ENCODE results near the gene GALNT17.

GALNT17 gene

DNA sequence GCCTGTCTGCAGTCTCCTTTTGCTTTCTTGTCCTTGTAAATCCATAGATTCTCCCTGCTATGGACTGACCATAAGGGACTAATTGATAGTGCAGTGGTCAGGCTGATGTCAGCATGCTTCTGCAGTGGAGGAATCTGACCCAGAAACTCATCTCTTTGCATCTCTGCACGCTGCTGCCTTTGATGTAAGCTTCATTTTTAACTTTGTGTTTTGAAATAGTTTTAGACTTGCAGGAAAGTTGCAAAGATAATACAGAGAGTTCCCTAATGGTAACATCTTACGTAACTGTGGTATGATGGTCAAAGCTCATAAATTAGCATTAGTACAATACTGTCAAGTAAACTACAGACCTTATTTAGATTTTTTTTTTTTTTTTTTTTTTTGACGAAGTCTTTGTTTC lies 89.6 kb downstream of the GALNT17 start:
- TF ChIP-seq CTCF (IDR thresholded peaks at IDR 0.05; ENCODE audit: borderline replicate concordance, control extremely low read depth, extremely low read depth, insufficient read depth, missing control alignments) = no peak
- no peak for DNase-seq (ENCODE audit: low spot score)
- in situ Hi-C loops (cut with MboI; ENCODE audit: low sequenced_read_pairs, unreplicated experiment) = no loop called here

DNA sequence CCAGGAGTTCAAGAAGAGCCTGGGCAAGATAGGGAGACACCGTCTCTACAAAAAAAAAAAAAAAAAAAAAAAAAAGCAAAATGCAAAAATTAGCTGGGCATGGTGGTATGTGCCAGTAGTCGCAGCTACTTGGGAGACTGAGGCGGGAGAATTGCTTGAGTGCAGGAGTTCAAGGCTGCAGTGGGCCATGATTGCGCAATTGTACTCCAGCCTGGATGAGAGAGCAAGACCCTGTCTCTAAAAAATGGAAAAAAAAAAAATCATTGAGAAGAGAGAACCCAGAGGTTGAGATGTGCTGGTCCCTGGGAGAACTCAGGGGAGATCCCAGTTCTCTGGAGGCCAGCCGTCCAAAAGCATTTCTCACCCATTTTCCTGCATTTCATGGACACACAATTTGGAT lies 95.2 kb downstream of the GALNT17 start:
- DNase-seq (ENCODE audit: low spot score) = no peak
- in situ Hi-C loops (cut with MboI; ENCODE audit: low sequenced_read_pairs, unreplicated experiment) = no loop called here
- no peak for TF ChIP-seq CTCF (IDR thresholded peaks at IDR 0.05; ENCODE audit: borderline replicate concordance, control extremely low read depth, extremely low read depth, insufficient read depth, missing control alignments)

DNA sequence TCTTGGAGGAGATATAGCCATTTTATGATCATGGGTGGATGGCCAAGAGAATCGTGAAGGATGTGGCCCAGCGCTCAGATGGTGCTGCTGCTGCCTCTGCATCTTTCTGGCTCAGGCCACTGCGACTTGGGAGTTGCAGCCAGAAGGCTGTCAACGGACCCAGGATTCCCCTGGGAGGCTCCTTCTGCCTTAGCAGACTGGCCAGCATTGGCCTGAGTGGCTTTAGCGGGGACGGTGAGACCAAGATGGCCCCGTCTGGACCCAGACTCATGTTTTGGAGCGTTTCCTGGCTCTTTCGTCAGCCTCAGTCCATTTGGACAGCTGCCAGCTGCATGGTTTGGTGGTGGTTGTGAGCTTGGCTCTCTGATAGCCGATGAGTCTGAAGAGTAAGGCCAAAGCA lies 97.2 kb downstream of the GALNT17 start:
- in situ Hi-C loops (cut with MboI; ENCODE audit: low sequenced_read_pairs, unreplicated experiment) = no loop called here
- no peak for DNase-seq (ENCODE audit: low spot score)
- no peak for TF ChIP-seq CTCF (IDR thresholded peaks at IDR 0.05; ENCODE audit: borderline replicate concordance, control extremely low read depth, extremely low read depth, insufficient read depth, missing control alignments)

GRCh38 chr7:71229699-71230098 lies 97.8 kb downstream of the GALNT17 start:
- no peak for TF ChIP-seq CTCF (IDR thresholded peaks at IDR 0.05; ENCODE audit: borderline replicate concordance, control extremely low read depth, extremely low read depth, insufficient read depth, missing control alignments)
- in situ Hi-C loops (cut with MboI; ENCODE audit: low sequenced_read_pairs, unreplicated experiment) = no loop called here
- no peak for DNase-seq (ENCODE audit: low spot score)

GRCh38 chr7:71235253-71235652 lies 103.3 kb downstream of the GALNT17 start:
- in situ Hi-C loops (cut with MboI; ENCODE audit: low sequenced_read_pairs, unreplicated experiment) = no loop called here
- no peak for TF ChIP-seq CTCF (IDR thresholded peaks at IDR 0.05; ENCODE audit: borderline replicate concordance, control extremely low read depth, extremely low read depth, insufficient read depth, missing control alignments)
- no peak for DNase-seq (ENCODE audit: low spot score)

- no peak for DNase-seq (ENCODE audit: low spot score)
- in situ Hi-C loops (cut with MboI; ENCODE audit: low sequenced_read_pairs, unreplicated experiment) = no loop called here
- TF ChIP-seq CTCF (IDR thresholded peaks at IDR 0.05; ENCODE audit: borderline replicate concordance, control extremely low read depth, extremely low read depth, insufficient read depth, missing control alignments) = no peak
Observed at GRCh38 chr7:71236230-71237105, 104.5 kb downstream of the GALNT17 start.
